OCI-LY3 (cell line): ENCODE data around the gene IL16.

Experiments used
- CTCF ChIP-seq: fragments of 200-600, 300-600 bp; sonication (generic); IDR thresholded peaks from 2 replicates; pipeline ENCODE4 v1.5.1; 2014; ENCODE audit warnings: antibody characterized with exemption, low read length, low read depth
- EZH2phosphoT487 ChIP-seq: fragments of 200-600 bp; shearing (Covaris generic); IDR thresholded peaks from 2 replicates; pipeline ENCODE4 v1.6.1; 2018; ENCODE audit warnings: antibody characterized with exemption, mixed run types, low read depth

- TF ChIP-seq CTCF: no peak
- TF ChIP-seq EZH2phosphoT487: no peak
Measured at GRCh38 chr15:81337241-81337640, 140.6 kb downstream of the IL16 start.
